K562 (cell line): ENCODE measurements around the gene MACF1. TPM values are rescaled to one million over a fixed set of nuclear protein-coding genes. Genes with fewer than 3 reads are reported as not detected.

Experiments
- CEBPB ChIP-seq: fragments of 450-650 bp; IDR thresholded peaks from 2 replicates; pipeline ENCODE4 v1.6.1; 2016; ENCODE audit warnings: missing genetic modification characterization, missing compliant biosample characterization
- E2F4 ChIP-seq: sonication (generic); formaldehyde crosslinking; IDR thresholded peaks from 2 replicates; pipeline ENCODE4 v1.8.0; 2022; ENCODE audit warnings: mild to moderate bottlenecking, low read depth, missing genetic modification reagents
- KLF1 ChIP-seq: fragments of 450-650 bp; IDR thresholded peaks from 2 replicates; pipeline ENCODE4 v1.6.1; 2016; ENCODE audit warnings: missing genetic modification characterization, missing compliant biosample characterization
- LEF1 ChIP-seq: fragments of 450-650 bp; IDR thresholded peaks from 2 replicates; pipeline ENCODE4 v1.6.1; 2016; ENCODE audit warnings: mild to moderate bottlenecking
- MBD1 ChIP-seq: fragments of 250-450 bp; sonication (Bioruptor Pico); IDR thresholded peaks from 2 replicates; pipeline ENCODE4 v1.8.0; 2022; ENCODE audit warnings: inconsistent platforms
- MTA3 ChIP-seq: fragments of 450-650 bp; formaldehyde crosslinking; IDR thresholded peaks from 2 replicates; pipeline ENCODE4 v1.6.1; 2017; ENCODE audit warnings: mild to moderate bottlenecking, borderline replicate concordance
- PCBP1 ChIP-seq: fragments of 200-400 bp; formaldehyde crosslinking; IDR thresholded peaks from 2 replicates; pipeline ENCODE4 v1.6.1; 2018; ENCODE audit warnings: mild to moderate bottlenecking, low read depth, low read length; ENCODE audit not compliant: poor library complexity, severe bottlenecking
- PHF20 ChIP-seq: fragments of 450-650 bp; IDR thresholded peaks from 2 replicates; pipeline ENCODE4 v1.6.1; 2018; ENCODE audit not compliant: partially characterized antibody
- SLC30A9 ChIP-seq: fragments of 250-450 bp; sonication (Bioruptor Pico); IDR thresholded peaks from 2 replicates; pipeline ENCODE4 v1.8.0; 2022; ENCODE audit warnings: mild to moderate bottlenecking, moderate library complexity
- SREBF1 ChIP-seq: fragments of 150-350 bp; IDR thresholded peaks from 2 replicates; pipeline ENCODE4 v1.6.1; 2014; ENCODE audit warnings: antibody characterized with exemption, low read depth, low read length, borderline replicate concordance
- TAF15 ChIP-seq: fragments of 200-400 bp; formaldehyde crosslinking; IDR thresholded peaks from 2 replicates; pipeline ENCODE4 v1.6.1; 2017; ENCODE audit warnings: mild to moderate bottlenecking, low read depth, low read length, moderate library complexity
- THAP7 ChIP-seq: fragments of 250-450 bp; sonication (Bioruptor Pico); IDR thresholded peaks from 2 replicates; pipeline ENCODE4 v1.5.0; 2021
- TRIM25 ChIP-seq: fragments of 450-650 bp; IDR thresholded peaks from 2 replicates; pipeline ENCODE4 v1.7.0; 2016; ENCODE audit warnings: borderline replicate concordance
- ZBTB26 ChIP-seq: fragments of 450-650 bp; formaldehyde crosslinking; IDR thresholded peaks from 2 replicates; pipeline ENCODE4 v1.4.0; 2022; ENCODE audit warnings: missing genetic modification characterization
- ZBTB8A ChIP-seq: fragments of 450-650 bp; IDR thresholded peaks from 2 replicates; pipeline ENCODE4 v1.6.1; 2018; ENCODE audit warnings: mild to moderate bottlenecking, moderate library complexity; ENCODE audit not compliant: partially characterized antibody
- ZNF239 ChIP-seq: fragments of 250-450 bp; sonication (Bioruptor Pico); IDR thresholded peaks from 2 replicates; pipeline ENCODE4 v1.4.0; 2020; ENCODE audit warnings: mild to moderate bottlenecking
- ZNF280A ChIP-seq: fragments of 450-650 bp; IDR thresholded peaks from 2 replicates; pipeline ENCODE4 v1.6.1; 2018; ENCODE audit warnings: mild to moderate bottlenecking, low read depth; ENCODE audit not compliant: partially characterized antibody
- ZNF282 ChIP-seq: sonication (generic); formaldehyde crosslinking; IDR thresholded peaks from 2 replicates; pipeline ENCODE4 v1.8.1; 2023; ENCODE audit warnings: missing genetic modification reagents
- ZNF431 ChIP-seq: sonication (generic); formaldehyde crosslinking; IDR thresholded peaks from 2 replicates; pipeline ENCODE4 v1.8.0; 2022; ENCODE audit warnings: mild to moderate bottlenecking, missing genetic modification reagents
- ZNF707 ChIP-seq: fragments of 250-450 bp; sonication (Bioruptor Pico); conservative IDR thresholded peaks from 2 replicates; pipeline ENCODE4 v1.8.0; 2022; ENCODE audit warnings: inconsistent platforms, mild to moderate bottlenecking, moderate library complexity
- ZSCAN29 ChIP-seq: fragments of 450-650 bp; IDR thresholded peaks from 2 replicates; pipeline ENCODE4 v1.6.1; 2017
- polyA plus RNA-seq, 8 experiments: library from polyadenylated mRNA; depleted of rRNA in 4 of 8; stranded (reverse) in 5 of 8; unstranded in 3 of 8; fragments of >200 nt; fragmentation: Nextera tagmentation in 2 of 8; fragmentation: Illumina TruSeq in 1 of 8; extraction: Ambion mirVana in 2 of 8; extraction: Trizol in 1 of 8; gene quantifications; 2 replicates each; pipeline versions ENCODE4 v1.2.1 to v1.2.3, GENCODE V29; 2011 to 2014; ENCODE audit warnings: inconsistent platforms in 1 of 8, missing spikeins in 1 of 8
- total RNA-seq, 7 experiments: library from RNA; depleted of rRNA in 6 of 7; stranded (reverse); fragments of >200 nt in 6 of 7; fragmentation: Illumina TruSeq in 2 of 7; extraction: Trizol in 2 of 7; gene quantifications; 2 replicates each; pipeline versions ENCODE4 v1.2.1 to v1.2.3, GENCODE V29; 2011 to 2021; ENCODE audit warnings: low replicate concordance in 1 of 7

The MACF1 gene
- total and polyA plus RNA-seq, 9 of the 15 experiments (the other 6 are each of a cell fraction or from before 2014, with no cell fraction given), result 13.2 to 232 (median 112) TPM

- TF ChIP-seq E2F4, result no peak
- peak; percentile 39; the same call in 1 of the 2 replicates for TF ChIP-seq LEF1
- no peak for TF ChIP-seq MTA3
- no peak for TF ChIP-seq ZNF280A
- TF ChIP-seq PCBP1, result no peak
- no peak for TF ChIP-seq ZSCAN29
- TF ChIP-seq ZBTB26 (CRISPR knock-in tag), result no peak
- no peak for TF ChIP-seq THAP7
- TF ChIP-seq PHF20, result no peak
- no peak for TF ChIP-seq ZBTB8A
- no peak for TF ChIP-seq SLC30A9 (CRISPR knock-in tag)
- no peak for TF ChIP-seq KLF1 (tag)
- TF ChIP-seq TAF15, result no peak
- TF ChIP-seq ZNF431 (CRISPR knock-in tag), result no peak
- TF ChIP-seq SREBF1, result no peak
- no peak; the same call in 1 of the 2 replicates for TF ChIP-seq TRIM25
- no peak for TF ChIP-seq ZNF707 (CRISPR knock-in tag)
- no peak for TF ChIP-seq ZNF282 (CRISPR knock-in tag)
- no peak for TF ChIP-seq CEBPB (tag)
- no peak for TF ChIP-seq ZNF239
- no peak for TF ChIP-seq MBD1 (CRISPR knock-in tag)
Observed at GRCh38 chr1:39205102-39205780, 746 bp downstream of the MACF1 start (continued).
